Trophoblast cell (in vitro differentiated cells and primary cell): Measurements from ENCODE around the gene VPS8.
A peak's percentile ranks its signal among the peaks of the same experiment; 100 is the strongest.

Experiments
- DNase-seq, 2 donors: peaks; one replicate each; pipeline ENCODE4 v3.0.0-alpha.2; 2016
- H2AFZ ChIP-seq: 2 replicates; pipeline ENCODE4 v1.6.1; 2013; ENCODE audit warnings: low read length, moderate library complexity, mild to moderate bottlenecking; ENCODE audit not compliant: insufficient read depth, poor library complexity
- H2AK5ac ChIP-seq: 2 replicates; pipeline ENCODE4 v1.6.1; 2013; ENCODE audit warnings: mild to moderate bottlenecking, low read length
- H2BK120ac ChIP-seq: 2 replicates; pipeline ENCODE4 v1.6.1; 2013; ENCODE audit warnings: low read length, mild to moderate bottlenecking, moderate library complexity; ENCODE audit not compliant: insufficient read depth, poor library complexity
- H2BK12ac ChIP-seq: 2 replicates; pipeline ENCODE4 v1.6.1; 2013; ENCODE audit warnings: mild to moderate bottlenecking, low read length, moderate library complexity
- H2BK5ac ChIP-seq: 2 replicates; pipeline ENCODE4 v1.6.1; 2013; ENCODE audit warnings: low read length, low read depth, moderate library complexity, mild to moderate bottlenecking; ENCODE audit not compliant: poor library complexity
- H3K14ac ChIP-seq: 2 replicates; pipeline ENCODE4 v1.6.1; 2013; ENCODE audit warnings: mild to moderate bottlenecking, low read length
- H3K18ac ChIP-seq: 2 replicates; pipeline ENCODE4 v1.6.1; 2013; ENCODE audit warnings: mild to moderate bottlenecking, low read length
- H3K23ac ChIP-seq: 2 replicates; pipeline ENCODE4 v1.6.1; 2013; ENCODE audit warnings: low read length
- H3K27ac ChIP-seq: 2 replicates; pipeline ENCODE4 v1.5.1; 2013; ENCODE audit warnings: low read depth, mild to moderate bottlenecking, inconsistent platforms, low read length, moderate library complexity
- H3K27me3 ChIP-seq: 2 replicates; pipeline ENCODE4 v1.6.1; 2013; ENCODE audit warnings: inconsistent platforms, mild to moderate bottlenecking, low read length, moderate library complexity; ENCODE audit not compliant: insufficient read depth
- H3K36me3 ChIP-seq, 2 experiments: 1 replicate in 1 of 2; 2 replicates in 1 of 2; pipeline ENCODE4 v1.6.1; 2013; ENCODE audit warnings: low read length in 2 of 2, mild to moderate bottlenecking in 2 of 2, moderate library complexity in 1 of 2; ENCODE audit not compliant: insufficient read depth in 2 of 2, control insufficient read depth in 1 of 2
- H3K4ac ChIP-seq: 2 replicates; pipeline ENCODE4 v1.6.1; 2013; ENCODE audit warnings: low read depth, mild to moderate bottlenecking, low read length, moderate library complexity
- H3K4me1 ChIP-seq, 2 experiments: 1 replicate in 1 of 2; 2 replicates in 1 of 2; pipeline ENCODE4 v1.6.1; 2013; ENCODE audit warnings: low read length in 2 of 2, mild to moderate bottlenecking in 2 of 2, moderate library complexity in 1 of 2; ENCODE audit not compliant: insufficient read depth in 2 of 2, control insufficient read depth in 1 of 2
- H3K4me2 ChIP-seq: 2 replicates; pipeline ENCODE4 v1.6.1; 2013; ENCODE audit warnings: inconsistent platforms, mild to moderate bottlenecking, low read length, moderate library complexity
- H3K4me3 ChIP-seq: 2 replicates; pipeline ENCODE4 v1.5.1; 2013; ENCODE audit warnings: mild to moderate bottlenecking, low read depth, low read length, inconsistent platforms
- H3K79me1 ChIP-seq: one replicate; pipeline ENCODE4 v1.6.1; 2013; ENCODE audit warnings: low read length
- H3K79me2 ChIP-seq: 2 replicates; pipeline ENCODE4 v1.6.1; 2013; ENCODE audit warnings: low read length, mild to moderate bottlenecking; ENCODE audit not compliant: control insufficient read depth, insufficient read depth, poor library complexity
- H3K9ac ChIP-seq: 2 replicates; pipeline ENCODE4 v1.6.1; 2013; ENCODE audit warnings: mild to moderate bottlenecking, low read length
- H3K9me3 ChIP-seq: 2 replicates; pipeline ENCODE4 v1.6.1; 2013; ENCODE audit warnings: low read depth, mild to moderate bottlenecking, control low read depth, inconsistent platforms, low read length; ENCODE audit not compliant: insufficient read depth
- H4K12ac ChIP-seq: 2 replicates; pipeline ENCODE4 v1.6.1; 2013; ENCODE audit warnings: low read depth, mild to moderate bottlenecking, low read length, moderate library complexity
- H4K8ac ChIP-seq: 2 replicates; pipeline ENCODE4 v1.6.1; 2013; ENCODE audit warnings: low read depth, mild to moderate bottlenecking, low read length, moderate library complexity
- H4K91ac ChIP-seq: one replicate; pipeline ENCODE4 v1.6.1; 2013; ENCODE audit warnings: low read depth, mild to moderate bottlenecking, low read length, moderate library complexity
- WGBS: extraction: QIAGEN DNeasy Blood & Tissue Kit; methylation state at CpG from one replicate; pipeline ENCODE4 v1.1.7; 2013; ENCODE audit warnings: missing lambda C conversion rate; ENCODE audit not compliant: insufficient read length, insufficient coverage; ENCODE audit errors: extremely low coverage; 5-methylcytosine and 5-hydroxymethylcytosine counted together

VPS8 gene

DNA sequence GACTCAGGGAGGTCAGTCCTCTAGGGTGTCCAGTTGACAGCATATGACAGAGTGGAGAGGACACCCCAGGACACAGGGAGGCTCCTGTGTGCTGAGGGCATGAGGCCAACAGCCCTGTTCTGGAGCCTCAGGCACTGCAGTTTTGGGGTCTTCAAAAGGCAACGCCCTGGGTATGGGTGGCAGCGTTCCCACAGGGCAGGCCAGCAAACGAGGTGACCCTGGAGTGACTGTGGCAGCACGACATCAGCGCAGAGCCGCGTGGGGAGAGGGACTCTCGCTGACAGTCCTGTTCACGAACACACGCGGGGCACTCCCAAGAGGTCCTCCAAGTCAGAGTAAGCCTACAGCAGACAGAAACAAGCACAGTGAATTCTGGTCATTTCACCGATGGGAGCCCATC lies 41.4 kb upstream of the VPS8 start:
- no peak overlapping the region for H3K4me3 ChIP-seq
- no peak overlapping the region for H3K18ac ChIP-seq
- no peak overlapping the region for H4K12ac ChIP-seq
- no peak overlapping the region for H3K4ac ChIP-seq
- no peak overlapping the region for H4K91ac ChIP-seq
- H2BK120ac ChIP-seq = no peak overlapping the region
- H3K36me3 ChIP-seq = no peaks in the 10 kb centered on the region
- no peak overlapping the region for H2AFZ ChIP-seq
- no peak overlapping the region for H3K4me2 ChIP-seq
- H2BK5ac ChIP-seq = no peak overlapping the region
- no peak for DNase-seq
- no CpG with 5 or more reads among the region's 12 CpGs for WGBS
- no peak overlapping the region for H3K9ac ChIP-seq
- peaks cover 4% of the 10 kb centered on the region for H3K9me3 ChIP-seq
- H4K8ac ChIP-seq = no peak overlapping the region
- peaks cover 4% of the 10 kb centered on the region for H3K79me1 ChIP-seq
- peaks cover 10 to 13% of the 10 kb centered on the region in 2 experiments for H3K4me1 ChIP-seq
- no peak overlapping the region for H3K23ac ChIP-seq
- no peaks in the 10 kb centered on the region for H3K79me2 ChIP-seq
- no peak overlapping the region for H2BK12ac ChIP-seq
- H2AK5ac ChIP-seq = no peak overlapping the region
- no peak overlapping the region for H3K14ac ChIP-seq
- no peaks in the 10 kb centered on the region for H3K27me3 ChIP-seq
- H3K27ac ChIP-seq = no peak overlapping the region

GRCh38 chr3:184771301-184772127 lies 40.5 kb upstream of the VPS8 start:
- Histone ChIP-seq H3K23ac (no peak overlapping the region), H3K4me3 (no peak overlapping the region), H3K4ac (no peak overlapping the region), H2BK5ac (no peak overlapping the region), H3K9me3 (peaks cover 4% of the 10 kb centered on the region), H3K9ac (no peak overlapping the region), H2BK12ac (no peak overlapping the region), H3K27me3 (no peaks in the 10 kb centered on the region), H3K4me1 (peaks cover 10 to 11% of the 10 kb centered on the region in 2 experiments), H2BK120ac (no peak overlapping the region), H3K79me2 (no peaks in the 10 kb centered on the region), H2AFZ (no peak overlapping the region), H2AK5ac (no peak overlapping the region), H4K12ac (no peak overlapping the region), H3K79me1 (peaks cover 4% of the 10 kb centered on the region), H3K18ac (no peak overlapping the region), H3K4me2 (no peak overlapping the region), H4K8ac (no peak overlapping the region), H3K14ac (no peak overlapping the region), H4K91ac (no peak overlapping the region), H3K36me3 (no peaks in the 10 kb centered on the region), H3K27ac (no peak overlapping the region)
- no CpG with 5 or more reads among the region's 20 CpGs for WGBS
- DNase-seq = no peak

GRCh38 chr3:184772667-184773272 lies 39.2 kb upstream of the VPS8 start:
- Histone ChIP-seq H2AFZ (no peak overlapping the region), H3K9ac (no peak overlapping the region), H2BK120ac (no peak overlapping the region), H3K36me3 (no peaks in the 10 kb centered on the region), H3K79me1 (peaks cover 4% of the 10 kb centered on the region), H4K8ac (no peak overlapping the region), H3K14ac (no peak overlapping the region), H3K79me2 (no peaks in the 10 kb centered on the region), H3K4me2 (no peak overlapping the region), H3K27me3 (no peaks in the 10 kb centered on the region), H3K23ac (no peak overlapping the region), H4K12ac (no peak overlapping the region), H3K4me3 (no peak overlapping the region), H3K27ac (no peak overlapping the region), H2BK5ac (no peak overlapping the region), H3K9me3 (peaks cover 4% of the 10 kb centered on the region), H4K91ac (no peak overlapping the region), H3K4ac (no peak overlapping the region), H3K4me1 (peaks cover 9 to 10% of the 10 kb centered on the region in 2 experiments), H2AK5ac (no peak overlapping the region), H3K18ac (no peak overlapping the region), H2BK12ac (no peak overlapping the region)
- no peak for DNase-seq
- no CpG with 5 or more reads among the region's 8 CpGs for WGBS

DNA sequence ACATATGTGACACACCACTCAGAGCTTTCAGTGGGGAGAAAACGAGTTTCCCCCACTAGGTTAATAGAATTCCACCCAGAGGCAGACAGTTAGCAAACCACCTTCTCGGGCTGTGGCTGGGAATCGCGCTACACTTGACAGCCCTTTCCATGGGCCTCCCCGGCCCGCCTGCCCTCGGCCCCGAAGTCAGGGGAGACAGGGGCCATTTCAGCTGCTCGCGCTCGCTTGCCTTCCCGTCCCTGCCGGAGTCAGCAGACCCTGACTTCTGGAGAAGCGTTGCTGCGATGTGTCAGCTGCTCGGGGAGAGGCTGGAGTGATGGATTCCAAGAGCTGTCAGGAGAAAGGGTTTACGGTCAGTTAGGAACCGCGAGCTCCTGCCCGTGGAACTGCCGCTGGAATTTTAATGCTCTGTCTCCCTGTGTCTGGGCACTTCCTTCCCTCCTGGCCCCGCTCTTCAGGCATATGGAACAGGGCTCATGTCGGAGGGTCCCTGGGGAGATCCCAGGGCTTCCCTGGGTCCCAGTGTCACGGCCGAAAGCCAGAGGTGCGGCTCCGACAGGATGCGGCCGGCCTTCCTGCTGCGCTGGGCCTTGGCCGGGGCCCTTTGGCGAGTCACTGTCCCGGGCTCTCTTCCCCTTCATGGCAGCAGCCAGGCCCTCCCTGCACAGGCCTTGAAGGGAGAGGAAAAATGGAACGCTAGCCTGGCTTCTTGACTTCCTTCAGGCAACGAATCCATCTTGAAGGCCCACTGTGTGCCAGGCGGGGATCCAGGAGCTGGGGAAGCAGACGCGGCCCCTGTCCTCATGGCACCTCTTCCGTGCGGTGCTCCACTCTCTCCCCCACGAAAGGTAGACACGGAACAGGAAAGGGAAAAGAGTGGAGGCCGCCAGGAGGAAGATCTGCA lies 38.4 kb upstream of the VPS8 start:
- H4K8ac ChIP-seq = peak overlapping the region; percentile 15
- peak overlapping the region; percentile 58 for H4K91ac ChIP-seq
- no peak overlapping the region for H3K9ac ChIP-seq
- no peak overlapping the region for H3K4me2 ChIP-seq
- peak overlapping the region; percentile 34 for H2AK5ac ChIP-seq
- H3K79me2 ChIP-seq = no peaks in the 10 kb centered on the region
- H4K12ac ChIP-seq = no peak overlapping the region
- H2AFZ ChIP-seq = peak overlapping the region; percentile 11
- H2BK5ac ChIP-seq = peak overlapping the region; percentile 37
- no peak overlapping the region for H3K23ac ChIP-seq
- H3K36me3 ChIP-seq = no peaks in the 10 kb centered on the region
- H3K79me1 ChIP-seq = peaks cover 4% of the 10 kb centered on the region
- peak overlapping the region; percentile 3 for H3K18ac ChIP-seq
- DNase-seq = no peak
- H3K14ac ChIP-seq = peak overlapping the region; percentile 30
- WGBS = no CpG with 5 or more reads among the region's 43 CpGs
- no peak overlapping the region for H3K4ac ChIP-seq
- peak overlapping the region; percentile 56 for H3K27ac ChIP-seq
- H2BK120ac ChIP-seq = peak overlapping the region; percentile 44
- H3K4me3 ChIP-seq = no peak overlapping the region
- H2BK12ac ChIP-seq = peak overlapping the region; percentile 47
- peaks cover 9 to 10% of the 10 kb centered on the region in 2 experiments for H3K4me1 ChIP-seq
- peaks cover 4% of the 10 kb centered on the region for H3K9me3 ChIP-seq
- no peaks in the 10 kb centered on the region for H3K27me3 ChIP-seq
